ENCODE results near the gene ACSL1.

The ACSL1 gene

GRCh38 chr4:184775854-184776555 lies 49.8 kb downstream of the ACSL1 start:
- H3K4me3 ChIP-seq (ENCODE audit: low read length): no peak overlapping the region
- no peak for TF ChIP-seq ZNF274 (IDR thresholded peaks at IDR 0.05; ENCODE audit: low read depth, low read length)

GRCh38 chr4:184774152-184774551 lies 51.6 kb downstream of the ACSL1 start:
- H3K4me3 ChIP-seq (ENCODE audit: low read length): no peak overlapping the region
- no peak for TF ChIP-seq ZNF274 (IDR thresholded peaks at IDR 0.05; ENCODE audit: low read depth, low read length)

GRCh38 chr4:184771416-184771815 lies 54.4 kb downstream of the ACSL1 start:
- TF ChIP-seq ZNF274 (IDR thresholded peaks at IDR 0.05; ENCODE audit: low read depth, low read length): no peak
- H3K4me3 ChIP-seq (ENCODE audit: low read length): no peak overlapping the region

- no peak for TF ChIP-seq ZNF274 (IDR thresholded peaks at IDR 0.05; ENCODE audit: low read depth, low read length)
Observed at GRCh38 chr4:184769141-184769765, 56.5 kb downstream of the ACSL1 start.

GRCh38 chr4:184768296-184768695 lies 57.5 kb downstream of the ACSL1 start:
- TF ChIP-seq ZNF274 (IDR thresholded peaks at IDR 0.05; ENCODE audit: low read depth, low read length): no peak
- no peak overlapping the region for H3K4me3 ChIP-seq (ENCODE audit: low read length)

More at GRCh38 chr4:184769141-184769765, 56.5 kb downstream of the ACSL1 start:
- no peak overlapping the region for H3K4me3 ChIP-seq (ENCODE audit: low read length)

GRCh38 chr4:184766446-184766845 lies 59.3 kb downstream of the ACSL1 start:
- H3K4me3 ChIP-seq (ENCODE audit: low read length): no peak overlapping the region
- no peak for TF ChIP-seq ZNF274 (IDR thresholded peaks at IDR 0.05; ENCODE audit: low read depth, low read length)

GRCh38 chr4:184765473-184766340 lies 60.1 kb downstream of the ACSL1 start:
- no peak for TF ChIP-seq ZNF274 (IDR thresholded peaks at IDR 0.05; ENCODE audit: low read depth, low read length)
- no peak overlapping the region for H3K4me3 ChIP-seq (ENCODE audit: low read length)

- no peak overlapping the region for H3K4me3 ChIP-seq (ENCODE audit: low read length)
Observed at GRCh38 chr4:184764601-184765000, 61.2 kb downstream of the ACSL1 start.

GRCh38 chr4:184763150-184763780 lies 62.5 kb downstream of the ACSL1 start:
- no peak for TF ChIP-seq ZNF274 (IDR thresholded peaks at IDR 0.05; ENCODE audit: low read depth, low read length)
- no peak overlapping the region for H3K4me3 ChIP-seq (ENCODE audit: low read length)

More at GRCh38 chr4:184764601-184765000, 61.2 kb downstream of the ACSL1 start:
- no peak for TF ChIP-seq ZNF274 (IDR thresholded peaks at IDR 0.05; ENCODE audit: low read depth, low read length)

- TF ChIP-seq ZNF274 (IDR thresholded peaks at IDR 0.05; ENCODE audit: low read depth, low read length): no peak
- no peak overlapping the region for H3K4me3 ChIP-seq (ENCODE audit: low read length)
Observed at GRCh38 chr4:184762100-184762499, 63.7 kb downstream of the ACSL1 start.

GRCh38 chr4:184760681-184761080 lies 65.1 kb downstream of the ACSL1 start:
- no peak overlapping the region for H3K4me3 ChIP-seq (ENCODE audit: low read length)
- TF ChIP-seq ZNF274 (IDR thresholded peaks at IDR 0.05; ENCODE audit: low read depth, low read length): no peak

- no peak overlapping the region for H3K4me3 ChIP-seq (ENCODE audit: low read length)
- TF ChIP-seq ZNF274 (IDR thresholded peaks at IDR 0.05; ENCODE audit: low read depth, low read length): no peak
Observed at GRCh38 chr4:184757810-184758209, 68.0 kb downstream of the ACSL1 start.

GRCh38 chr4:184756399-184756798 lies 69.4 kb downstream of the ACSL1 start:
- no peak for TF ChIP-seq ZNF274 (IDR thresholded peaks at IDR 0.05; ENCODE audit: low read depth, low read length)
- H3K4me3 ChIP-seq (ENCODE audit: low read length): no peak overlapping the region

GRCh38 chr4:184755278-184755677 lies 70.5 kb downstream of the ACSL1 start:
- TF ChIP-seq ZNF274 (IDR thresholded peaks at IDR 0.05; ENCODE audit: low read depth, low read length): no peak
- no peak overlapping the region for H3K4me3 ChIP-seq (ENCODE audit: low read length)
